OCI-LY1 (cell line): ENCODE results near the gene RCAN1.

Experiments used
- EZH2 ChIP-seq: fragments of 200-600 bp; sonication (generic), shearing (Covaris generic); IDR thresholded peaks from 2 replicates; pipeline ENCODE4 v1.8.0; 2017; ENCODE audit warnings: borderline replicate concordance, mixed run types, mild to moderate bottlenecking, antibody characterized with exemption, low read length, moderate library complexity, mixed read lengths
- TF ChIP-seq, protein P1 (sequence below): fragments of 200-600 bp; sonication (generic), shearing (Covaris generic); IDR thresholded peaks from 2 replicates; pipeline ENCODE4 v1.5.1; 2017; ENCODE audit warnings: mild to moderate bottlenecking, antibody characterized with exemption, low read length, moderate library complexity, mixed read lengths

DNA sequence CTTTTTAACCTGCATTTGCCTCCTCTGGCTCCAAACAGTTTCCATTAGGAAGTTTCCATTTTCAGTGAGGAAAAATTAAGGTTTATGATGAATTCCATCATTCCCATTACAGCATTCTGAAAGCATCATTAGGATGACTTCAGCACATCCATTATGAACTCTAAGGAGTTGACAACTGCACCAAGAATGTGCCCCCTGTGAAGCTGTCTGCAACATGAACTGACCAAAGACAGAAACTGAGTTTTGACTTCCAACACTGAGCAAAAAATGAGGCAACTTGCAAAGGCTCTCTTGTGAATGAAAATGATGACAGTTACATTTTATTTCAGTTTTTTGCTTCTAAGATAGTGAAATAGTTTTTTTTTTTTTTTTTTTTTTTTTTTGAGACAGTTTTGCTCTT, 84.7 kb downstream of the RCAN1 start:
- TF ChIP-seq, protein P1, sequence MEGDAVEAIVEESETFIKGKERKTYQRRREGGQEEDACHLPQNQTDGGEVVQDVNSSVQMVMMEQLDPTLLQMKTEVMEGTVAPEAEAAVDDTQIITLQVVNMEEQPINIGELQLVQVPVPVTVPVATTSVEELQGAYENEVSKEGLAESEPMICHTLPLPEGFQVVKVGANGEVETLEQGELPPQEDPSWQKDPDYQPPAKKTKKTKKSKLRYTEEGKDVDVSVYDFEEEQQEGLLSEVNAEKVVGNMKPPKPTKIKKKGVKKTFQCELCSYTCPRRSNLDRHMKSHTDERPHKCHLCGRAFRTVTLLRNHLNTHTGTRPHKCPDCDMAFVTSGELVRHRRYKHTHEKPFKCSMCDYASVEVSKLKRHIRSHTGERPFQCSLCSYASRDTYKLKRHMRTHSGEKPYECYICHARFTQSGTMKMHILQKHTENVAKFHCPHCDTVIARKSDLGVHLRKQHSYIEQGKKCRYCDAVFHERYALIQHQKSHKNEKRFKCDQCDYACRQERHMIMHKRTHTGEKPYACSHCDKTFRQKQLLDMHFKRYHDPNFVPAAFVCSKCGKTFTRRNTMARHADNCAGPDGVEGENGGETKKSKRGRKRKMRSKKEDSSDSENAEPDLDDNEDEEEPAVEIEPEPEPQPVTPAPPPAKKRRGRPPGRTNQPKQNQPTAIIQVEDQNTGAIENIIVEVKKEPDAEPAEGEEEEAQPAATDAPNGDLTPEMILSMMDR: no peak
- TF ChIP-seq EZH2: no peak
